HG02610 (cell line): Measurements from ENCODE around the gene RASA1.

Experiments
- ATAC-seq: cut with Tn5 transposase; IDR thresholded peaks from one replicate; pipeline ENCODE4 v1.9.1; 2021; ENCODE audit warnings: mild to moderate bottlenecking, moderate library complexity; ENCODE audit not compliant: unreplicated experiment

Gene RASA1

GRCh38 chr5:87400305-87400899 is 132.7 kb downstream of the RASA1 start:
- ATAC-seq, result peak; percentile 65

GRCh38 chr5:87401626-87402025 is 133.9 kb downstream of the RASA1 start:
- ATAC-seq, result no peak

GRCh38 chr5:87403409-87403808 is 135.7 kb downstream of the RASA1 start:
- ATAC-seq, result no peak

GRCh38 chr5:87403899-87404298 is 136.2 kb downstream of the RASA1 start:
- ATAC-seq, result no peak

- ATAC-seq, result no peak
Observed at GRCh38 chr5:87404359-87404758, 136.7 kb downstream of the RASA1 start.

GRCh38 chr5:87405472-87406155 is 137.9 kb downstream of the RASA1 start:
- ATAC-seq, result peak; percentile 51

GRCh38 chr5:87408204-87408603 is 140.5 kb downstream of the RASA1 start:
- ATAC-seq, result no peak

- no peak for ATAC-seq
Observed at GRCh38 chr5:87410931-87411330, 143.2 kb downstream of the RASA1 start.

GRCh38 chr5:87411586-87411972 is 143.9 kb downstream of the RASA1 start:
- ATAC-seq, result no peak

GRCh38 chr5:87411973-87412629 is 144.4 kb downstream of the RASA1 start:
- ATAC-seq, result peak; percentile 11

GRCh38 chr5:87412630-87413342 is 145.1 kb downstream of the RASA1 start, which contains the start of gene CCNH:
Gene CCNH (minus strand): TSS chr5:87412930. CDS start chr5:87412794, 136 bp downstream.
- peak; percentile 99 for ATAC-seq

- ATAC-seq, result no peak
Observed at GRCh38 chr5:87413343-87413645, 145.6 kb downstream of the RASA1 start.

GRCh38 chr5:87418506-87418905 is 150.8 kb downstream of the RASA1 start:
- ATAC-seq, result no peak

- no peak for ATAC-seq
Observed at GRCh38 chr5:87421307-87421706, 153.6 kb downstream of the RASA1 start.

GRCh38 chr5:87423755-87424154 is 156.1 kb downstream of the RASA1 start:
- ATAC-seq, result no peak

- no peak for ATAC-seq
Observed at GRCh38 chr5:87430863-87431457, 163.3 kb downstream of the RASA1 start.

- no peak for ATAC-seq
Observed at GRCh38 chr5:87432460-87432859, 164.8 kb downstream of the RASA1 start.

- ATAC-seq, result no peak
Observed at GRCh38 chr5:87433945-87434344, 166.3 kb downstream of the RASA1 start.

GRCh38 chr5:87434461-87434860 is 166.8 kb downstream of the RASA1 start:
- ATAC-seq, result no peak

GRCh38 chr5:87435144-87435694 is 167.5 kb downstream of the RASA1 start:
- no peak for ATAC-seq

GRCh38 chr5:87437724-87438123 is 170.0 kb downstream of the RASA1 start:
- ATAC-seq, result no peak
